Smooth muscle cell (in vitro differentiated cells): ENCODE data around the gene C2orf74. TPM values are rescaled to one million over a fixed set of nuclear protein-coding genes. Genes with fewer than 3 reads are reported as not detected.

Experiments used
- DNase-seq: peaks from one replicate; lab custom pipeline; 2025; ENCODE audit not compliant: unreplicated experiment; lab: John Stamatoyannopoulos, UW
- H2AFZ ChIP-seq: fragments of 200-600 bp; sonication (generic); 2 replicates; pipeline ENCODE4 v1.6.0; 2016; ENCODE audit warnings: antibody characterized with exemption, low read depth, mild to moderate bottlenecking
- H3F3A ChIP-seq: fragments of 200-600 bp; sonication (generic); 2 replicates; pipeline ENCODE4 v1.6.0; 2017; ENCODE audit warnings: antibody characterized with exemption, low read depth
- H3K27ac ChIP-seq: fragments of 200-600 bp; sonication (generic); 2 replicates; pipeline ENCODE4 v1.5.1; 2016; ENCODE audit warnings: low read depth, mild to moderate bottlenecking
- H3K27me3 ChIP-seq: fragments of 200-600 bp; sonication (generic); 2 replicates; pipeline ENCODE4 v1.6.1; 2016; ENCODE audit warnings: low read depth, mild to moderate bottlenecking
- H3K36me3 ChIP-seq: fragments of 200-600 bp; sonication (generic); 2 replicates; pipeline ENCODE4 v1.5.1; 2016; ENCODE audit warnings: low read depth
- H3K4me1 ChIP-seq: fragments of 200-600 bp; sonication (generic); 2 replicates; pipeline ENCODE4 v1.5.1; 2016; ENCODE audit warnings: low read depth
- H3K4me2 ChIP-seq: fragments of 200-600 bp; sonication (generic); 2 replicates; pipeline ENCODE4 v1.6.0; 2016; ENCODE audit warnings: mild to moderate bottlenecking
- H3K4me3 ChIP-seq: fragments of 200-600 bp; sonication (generic); 2 replicates; pipeline ENCODE4 v1.5.1; 2016; ENCODE audit warnings: mild to moderate bottlenecking
- H3K79me2 ChIP-seq: fragments of 200-600 bp; sonication (generic); 2 replicates; pipeline ENCODE4 v1.6.0; 2016; ENCODE audit warnings: low read depth, mild to moderate bottlenecking
- H3K9ac ChIP-seq: fragments of 200-600 bp; sonication (generic); 2 replicates; pipeline ENCODE4 v1.6.0; 2016; ENCODE audit warnings: low read depth
- H3K9me3 ChIP-seq: fragments of 200-600 bp; sonication (generic); replicated peaks from 2 replicates; pipeline ENCODE4 v1.5.1; 2016; ENCODE audit warnings: low read depth
- H4K20me1 ChIP-seq: fragments of 200-600 bp; sonication (generic); 2 replicates; pipeline ENCODE4 v1.6.0; 2016; ENCODE audit warnings: low read depth
- WGBS: methylation state at CpG from one replicate; pipeline ENCODE4 v1.1.7; 2016; ENCODE audit warnings: low lambda C conversion rate; 5-methylcytosine and 5-hydroxymethylcytosine counted together
- polyA plus RNA-seq: library from polyadenylated mRNA; unstranded; fragments of >200 nt; fragmentation: Nextera tagmentation; extraction: Ambion mirVana; gene quantifications from 2 replicates; pipeline ENCODE4 v1.2.1, GENCODE V29; 2016
- total RNA-seq: library from RNA; depleted of rRNA; stranded (reverse); fragments of >200 nt; gene quantifications from 2 replicates; pipeline ENCODE4 v1.2.3, GENCODE V29; 2014
- TF ChIP-seq, protein P1 (sequence below): fragments of 200-600 bp; sonication (generic); IDR thresholded peaks from 2 replicates; pipeline ENCODE4 v1.5.1; 2017; ENCODE audit warnings: borderline replicate concordance, mild to moderate bottlenecking, antibody characterized with exemption; ENCODE audit not compliant: insufficient read depth, poor library complexity, severe bottlenecking

Gene C2orf74
- total and polyA plus RNA-seq, 2 experiments from 2014 or later: 4.2 to 7.9 TPM

GRCh38 chr2:61135510-61135909, 26.5 kb upstream of the C2orf74 start:
- WGBS: 45% methylated on average over 3 of the region's 3 CpGs
- no peaks in the 10 kb centered on the region for H3F3A ChIP-seq
- no peak overlapping the region for H3K9ac ChIP-seq
- H3K79me2 ChIP-seq: no peaks in the 10 kb centered on the region
- no peaks in the 10 kb centered on the region for H3K36me3 ChIP-seq
- no peaks in the 10 kb centered on the region for H3K4me1 ChIP-seq
- H3K4me2 ChIP-seq: no peak overlapping the region
- no peaks in the 10 kb centered on the region for H3K9me3 ChIP-seq
- no peak for DNase-seq
- H3K4me3 ChIP-seq: no peak overlapping the region
- H3K27me3 ChIP-seq: no peaks in the 10 kb centered on the region
- no peak overlapping the region for H3K27ac ChIP-seq
- no peak overlapping the region for H2AFZ ChIP-seq
- TF ChIP-seq, protein P1, sequence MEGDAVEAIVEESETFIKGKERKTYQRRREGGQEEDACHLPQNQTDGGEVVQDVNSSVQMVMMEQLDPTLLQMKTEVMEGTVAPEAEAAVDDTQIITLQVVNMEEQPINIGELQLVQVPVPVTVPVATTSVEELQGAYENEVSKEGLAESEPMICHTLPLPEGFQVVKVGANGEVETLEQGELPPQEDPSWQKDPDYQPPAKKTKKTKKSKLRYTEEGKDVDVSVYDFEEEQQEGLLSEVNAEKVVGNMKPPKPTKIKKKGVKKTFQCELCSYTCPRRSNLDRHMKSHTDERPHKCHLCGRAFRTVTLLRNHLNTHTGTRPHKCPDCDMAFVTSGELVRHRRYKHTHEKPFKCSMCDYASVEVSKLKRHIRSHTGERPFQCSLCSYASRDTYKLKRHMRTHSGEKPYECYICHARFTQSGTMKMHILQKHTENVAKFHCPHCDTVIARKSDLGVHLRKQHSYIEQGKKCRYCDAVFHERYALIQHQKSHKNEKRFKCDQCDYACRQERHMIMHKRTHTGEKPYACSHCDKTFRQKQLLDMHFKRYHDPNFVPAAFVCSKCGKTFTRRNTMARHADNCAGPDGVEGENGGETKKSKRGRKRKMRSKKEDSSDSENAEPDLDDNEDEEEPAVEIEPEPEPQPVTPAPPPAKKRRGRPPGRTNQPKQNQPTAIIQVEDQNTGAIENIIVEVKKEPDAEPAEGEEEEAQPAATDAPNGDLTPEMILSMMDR: peak; percentile 14
- no peaks in the 10 kb centered on the region for H4K20me1 ChIP-seq

GRCh38 chr2:61138859-61139258, 23.1 kb upstream of the C2orf74 start:
- Histone ChIP-seq H2AFZ (no peak overlapping the region), H3K27ac (no peak overlapping the region), H3K9me3 (no peaks in the 10 kb centered on the region), H3K27me3 (no peaks in the 10 kb centered on the region), H3K4me3 (no peak overlapping the region), H4K20me1 (no peaks in the 10 kb centered on the region), H3K4me2 (no peak overlapping the region), H3K4me1 (no peaks in the 10 kb centered on the region), H3F3A (no peaks in the 10 kb centered on the region), H3K36me3 (no peaks in the 10 kb centered on the region), H3K9ac (no peak overlapping the region), H3K79me2 (no peaks in the 10 kb centered on the region)
- 88% methylated on average over 4 of the region's 4 CpGs for WGBS
- TF ChIP-seq, protein P1: no peak
- no peak for DNase-seq

DNA sequence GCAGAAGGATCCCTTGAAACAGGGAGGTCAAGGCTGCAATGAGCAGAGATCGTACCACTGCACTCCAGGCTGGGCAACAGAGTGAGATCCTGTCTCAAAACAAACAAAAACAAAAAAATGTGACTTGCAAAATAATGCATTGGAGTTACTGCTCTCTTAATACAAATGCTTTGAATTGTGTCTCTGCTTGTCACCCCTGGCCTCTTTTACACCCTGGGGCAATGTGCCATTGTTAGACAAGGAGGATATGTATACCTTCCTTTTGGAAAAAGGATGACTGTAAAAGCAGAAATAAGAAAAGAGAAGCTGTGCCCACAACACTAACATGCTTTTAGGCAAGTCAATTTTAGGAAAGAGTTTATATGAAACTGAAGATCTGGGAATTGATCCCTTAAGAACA, 20.8 kb upstream of the C2orf74 start:
- Histone ChIP-seq H3K9me3 (no peaks in the 10 kb centered on the region), H4K20me1 (no peaks in the 10 kb centered on the region), H3K27me3 (no peaks in the 10 kb centered on the region), H3K9ac (no peak overlapping the region), H3K4me3 (no peak overlapping the region), H3K79me2 (no peaks in the 10 kb centered on the region), H2AFZ (no peak overlapping the region), H3K27ac (no peak overlapping the region), H3F3A (peaks cover 4% of the 10 kb centered on the region), H3K4me2 (no peak overlapping the region), H3K4me1 (peaks cover 5% of the 10 kb centered on the region), H3K36me3 (no peaks in the 10 kb centered on the region)
- no peak for DNase-seq
- TF ChIP-seq, protein P1: no peak
- 77% methylated on average over 1 of the region's 1 CpG for WGBS

DNA sequence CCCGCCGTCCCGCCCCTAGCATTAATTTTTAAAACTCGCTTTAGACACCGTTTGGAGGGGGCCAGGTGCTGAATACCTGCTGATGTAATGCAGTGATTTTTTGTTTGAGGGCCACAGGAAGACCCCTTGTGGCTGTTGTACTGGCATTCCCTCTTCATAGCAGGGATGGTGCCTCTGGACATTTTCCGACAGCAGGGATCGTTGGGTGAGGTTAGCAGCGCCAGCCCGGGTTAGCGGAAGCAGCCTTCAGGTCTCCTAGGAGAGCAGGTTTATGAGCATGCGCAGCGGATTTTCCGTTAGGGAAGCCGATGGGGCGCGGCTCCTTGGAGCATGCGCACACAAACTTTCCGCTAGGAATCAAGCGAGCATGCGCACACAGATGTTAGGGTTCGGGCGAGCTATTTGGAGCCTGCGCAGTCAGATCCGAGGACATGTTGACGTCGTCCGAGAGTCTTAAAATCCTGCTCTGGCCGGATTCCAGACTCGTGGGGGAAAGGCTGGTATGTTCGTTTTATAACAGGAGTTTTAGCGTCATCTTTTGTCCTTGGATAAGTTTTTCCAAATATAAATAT, 17.2 kb upstream of the C2orf74 start:
- Histone ChIP-seq H4K20me1 (no peaks in the 10 kb centered on the region), H3K27me3 (no peaks in the 10 kb centered on the region), H3K4me1 (peaks cover 5% of the 10 kb centered on the region), H3K4me2 (peak overlapping the region; percentile 97), H3K9ac (peak overlapping the region; percentile 64), H2AFZ (peak overlapping the region; percentile 89), H3K79me2 (no peaks in the 10 kb centered on the region), H3K27ac (peak overlapping the region; percentile 33), H3K36me3 (no peaks in the 10 kb centered on the region), H3K4me3 (peak overlapping the region; percentile 74), H3K9me3 (no peaks in the 10 kb centered on the region), H3F3A (peaks cover 4% of the 10 kb centered on the region)
- peak; percentile 80 for DNase-seq
- TF ChIP-seq, protein P1: no peak
- 9% methylated on average over 31 of the region's 31 CpGs for WGBS
